ENCODE results near the gene PCNX2. TPM values are rescaled to one million over a fixed set of nuclear protein-coding genes. Genes with fewer than 3 reads are reported as not detected.

PCNX2 gene
- total and polyA plus RNA-seq, 2 of the 8 experiments (the other 6 are each of a cell fraction or from before 2014, with no cell fraction given) = 46.1 to 57.6 TPM

DNA sequence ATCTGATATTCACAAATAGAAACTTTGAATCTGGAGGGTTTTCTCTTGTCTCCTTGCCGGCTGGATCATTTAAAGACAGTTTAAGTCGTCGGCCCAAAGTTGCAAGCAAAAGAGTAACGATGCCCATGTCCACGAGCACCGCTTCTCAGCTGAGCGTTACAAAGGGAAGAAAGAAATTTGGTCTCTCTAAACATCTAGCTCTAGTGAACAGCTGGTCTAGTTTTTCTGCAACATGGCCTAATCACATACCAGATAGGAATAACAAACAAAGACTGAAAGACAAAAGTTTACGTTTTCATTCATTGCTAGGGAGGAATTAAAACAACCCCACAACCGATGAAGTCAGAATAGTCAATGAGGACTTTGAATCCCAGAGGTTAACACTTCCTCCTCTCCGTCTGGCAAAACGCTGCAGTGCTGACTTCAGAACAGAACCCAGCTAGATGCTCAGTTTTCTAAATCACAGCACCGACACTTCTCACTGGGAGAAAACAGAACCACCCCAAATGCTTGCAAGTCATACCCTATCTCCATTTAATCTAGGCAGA is 275.7 kb downstream of the PCNX2 start:
- no peak for DNase-seq (ENCODE audit: low read depth in 1 of 2, low spot score in 2 of 2)
- no peak overlapping the region for H2AFZ ChIP-seq (ENCODE audit: low read length)
- no peaks in the 10 kb centered on the region for H3K9me3 ChIP-seq (ENCODE audit: insufficient read depth in 2 of 2, low read depth in 1 of 2, low read length in 1 of 2)
- no peak overlapping the region for H3K18ac ChIP-seq (ENCODE audit: extremely low read depth, low read length)
- 86% methylated on average over 12 of the region's 12 CpGs; no CpG with 5 or more reads in 1 of the 2 experiments for WGBS, 2 experiments (ENCODE audit: extremely low coverage in 1 of 2, insufficient coverage in 1 of 2, insufficient read length in 1 of 2, insufficient replicate concordance in 2 of 2, low coverage in 1 of 2, low lambda C conversion rate in 2 of 2, missing lambda C conversion rate in 1 of 2)
- H3K79me1 ChIP-seq (ENCODE audit: low read depth, low read length) = no peaks in the 10 kb centered on the region; the same call in 1 of the 2 replicates
- TF ChIP-seq EP300 (IDR thresholded peaks at IDR 0.05; ENCODE audit: borderline replicate concordance in 1 of 2, low read depth in 2 of 2, low read length in 2 of 2) = no peak
- no peak for TF ChIP-seq BRCA1 (IDR thresholded peaks at IDR 0.05; ENCODE audit: low read depth, low read length)
- no peak for TF ChIP-seq GABPA (IDR thresholded peaks at IDR 0.05; ENCODE audit: borderline replicate concordance, insufficient read depth, low read length)
- TF ChIP-seq KDM4A (IDR thresholded peaks at IDR 0.05; ENCODE audit: low read depth, low read length, severe bottlenecking) = no peak
- no peak for TF ChIP-seq CTBP2 (IDR thresholded peaks at IDR 0.05; ENCODE audit: borderline replicate concordance, insufficient read depth, insufficient read length, low read length)
- TF ChIP-seq TAF7 (optimal IDR thresholded peaks at IDR 0.05; ENCODE audit: borderline replicate concordance, low read depth, low read length) = no peak
- TF ChIP-seq PHF8 (conservative IDR thresholded peaks at IDR 0.05; ENCODE audit: low read depth, low read length) = no peak
- no peak for TF ChIP-seq NRF1 (IDR thresholded peaks at IDR 0.05; ENCODE audit: low read depth, low read length)
- no peak for TF ChIP-seq CREB1 (IDR thresholded peaks at IDR 0.05)
- TF ChIP-seq POLR2A (IDR thresholded peaks at IDR 0.05; ENCODE audit: control extremely low read depth in 1 of 2, low read depth in 2 of 2, low read length in 2 of 2) = no peak
- TF ChIP-seq YY1 (IDR thresholded peaks at IDR 0.05; ENCODE audit: low read depth, low read length) = no peak
- no peak overlapping the region for H4K91ac ChIP-seq (replicated peaks; ENCODE audit: insufficient read length, low read length)
- no peaks in the 10 kb centered on the region for H3K27me3 ChIP-seq (replicated peaks in 1 of 4; ENCODE audit: control insufficient read depth in 3 of 4, extremely low read depth in 1 of 4, insufficient read depth in 3 of 4, low read length in 3 of 4)
- no peak overlapping the region for H4K8ac ChIP-seq (ENCODE audit: extremely low read depth, insufficient read depth, low read length)
- ChIA-PET POLR2A (ENCODE audit: partially characterized antibody) (no interaction called here), CTCF (ENCODE audit: partially characterized antibody) (interaction anchor here (0.6 kb wide), 2 partner anchors 68 to 267 kb away, joined by 3 to 5 read pairs; no protein-coding TSS in a partner anchor)
- no peaks in the 10 kb centered on the region for H3K23me2 ChIP-seq (ENCODE audit: low read depth, low read length)
- no peak overlapping the region for H3K4ac ChIP-seq (replicated peaks; ENCODE audit: insufficient read length, low read depth, low read length)
- no peak overlapping the region for H3K56ac ChIP-seq (replicated peaks; ENCODE audit: insufficient read length, low read depth, low read length)
- no peak overlapping the region for H3K4me3 ChIP-seq (ENCODE audit: extremely low read depth in 1 of 4, insufficient read depth in 2 of 4, low read depth in 3 of 4, low read length in 4 of 4)
- no peak overlapping the region for H3K4me2 ChIP-seq (ENCODE audit: insufficient read depth in 1 of 2, low read depth in 2 of 2, low read length in 2 of 2)
- H2BK120ac ChIP-seq (replicated peaks; ENCODE audit: low read depth, low read length) = no peak overlapping the region
- no peak overlapping the region for H4K5ac ChIP-seq (ENCODE audit: insufficient read length, low read depth, low read length)
- no peaks in the 10 kb centered on the region for H3K79me2 ChIP-seq (ENCODE audit: control insufficient read depth in 1 of 2, insufficient read depth in 2 of 2, low read length in 2 of 2)
- H2BK20ac ChIP-seq (ENCODE audit: low read length) = no peak overlapping the region
- H3K23ac ChIP-seq (ENCODE audit: insufficient read length) = no peak overlapping the region
- peaks cover 0 to 4% (median 0%) of the 10 kb centered on the region in 4 experiments; a peak in 4 of 8 replicates for H3K36me3 ChIP-seq (ENCODE audit: control insufficient read depth in 2 of 4, insufficient read depth in 4 of 4, low read length in 3 of 4)
- no peaks in the 10 kb centered on the region for H3K4me1 ChIP-seq (replicated peaks in 1 of 4; ENCODE audit: control insufficient read depth in 3 of 4, insufficient read depth in 4 of 4, low read length in 3 of 4)
- H3K9ac ChIP-seq (replicated peaks in 1 of 4; ENCODE audit: extremely low read depth in 1 of 4, low read depth in 3 of 4, low read length in 3 of 4) = no peak overlapping the region; a peak in 1 of 7 replicates
- no peak overlapping the region for H3K14ac ChIP-seq (ENCODE audit: insufficient read length)
- no peak overlapping the region for H2BK5ac ChIP-seq (ENCODE audit: low read depth, low read length)
- no peak overlapping the region for H2BK12ac ChIP-seq (ENCODE audit: low read depth, low read length)
- no peak overlapping the region for H3K27ac ChIP-seq (ENCODE audit: low read depth, low read length)
- no peak for FAIRE-seq
- no peaks in the 10 kb centered on the region for H4K20me1 ChIP-seq (replicated peaks in 1 of 2; ENCODE audit: control insufficient read depth in 1 of 2, insufficient read depth in 2 of 2, low read length in 2 of 2)
- H2AK5ac ChIP-seq (ENCODE audit: low read depth, low read length) = no peak overlapping the region
- no peak overlapping the region for H2BK15ac ChIP-seq (ENCODE audit: low read length)
